GM19324 (cell line): ENCODE results near the gene SLC12A9.
"Not testable (repeated sequence)": the region's sequence is repeated elsewhere in the genome, so short reads cannot be mapped to it uniquely, and the experiment has no call there.

Experiments
- ATAC-seq: cut with Tn5 transposase; IDR thresholded peaks from one replicate; pipeline ENCODE4 v1.9.1; 2021; ENCODE audit warnings: mild to moderate bottlenecking, moderate library complexity; ENCODE audit not compliant: unreplicated experiment, low FRiP score

The SLC12A9 gene

GRCh38 chr7:100893910-100894721 lies 41.6 kb downstream of the SLC12A9 start:
- no peak for ATAC-seq

- ATAC-seq, result no peak
Measured at GRCh38 chr7:100894860-100895700, 42.6 kb downstream of the SLC12A9 start.

DNA sequence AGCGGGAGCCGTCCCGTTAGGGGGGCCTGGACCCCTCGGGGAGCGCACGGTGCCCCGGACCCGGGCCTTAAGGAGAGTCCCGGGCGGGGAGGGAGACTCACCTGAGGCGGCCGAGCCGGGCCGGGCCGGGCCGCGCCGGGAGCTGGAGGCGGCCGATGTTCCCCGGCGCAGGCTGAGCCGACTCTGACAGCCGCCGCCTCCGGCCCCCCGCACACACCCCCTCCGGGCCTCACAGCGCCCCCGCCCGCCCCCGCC lies 43.1 kb downstream of the SLC12A9 start, which contains the start of gene ACHE:
ACHE (minus strand) TSS at position 188 of the 255 bp plus-strand sequence. CDS start 1,656 bp downstream, outside the sequence.
- no peak for ATAC-seq

- no peak for ATAC-seq
Measured at GRCh38 chr7:100895956-100896731, 43.6 kb downstream of the SLC12A9 start.

DNA sequence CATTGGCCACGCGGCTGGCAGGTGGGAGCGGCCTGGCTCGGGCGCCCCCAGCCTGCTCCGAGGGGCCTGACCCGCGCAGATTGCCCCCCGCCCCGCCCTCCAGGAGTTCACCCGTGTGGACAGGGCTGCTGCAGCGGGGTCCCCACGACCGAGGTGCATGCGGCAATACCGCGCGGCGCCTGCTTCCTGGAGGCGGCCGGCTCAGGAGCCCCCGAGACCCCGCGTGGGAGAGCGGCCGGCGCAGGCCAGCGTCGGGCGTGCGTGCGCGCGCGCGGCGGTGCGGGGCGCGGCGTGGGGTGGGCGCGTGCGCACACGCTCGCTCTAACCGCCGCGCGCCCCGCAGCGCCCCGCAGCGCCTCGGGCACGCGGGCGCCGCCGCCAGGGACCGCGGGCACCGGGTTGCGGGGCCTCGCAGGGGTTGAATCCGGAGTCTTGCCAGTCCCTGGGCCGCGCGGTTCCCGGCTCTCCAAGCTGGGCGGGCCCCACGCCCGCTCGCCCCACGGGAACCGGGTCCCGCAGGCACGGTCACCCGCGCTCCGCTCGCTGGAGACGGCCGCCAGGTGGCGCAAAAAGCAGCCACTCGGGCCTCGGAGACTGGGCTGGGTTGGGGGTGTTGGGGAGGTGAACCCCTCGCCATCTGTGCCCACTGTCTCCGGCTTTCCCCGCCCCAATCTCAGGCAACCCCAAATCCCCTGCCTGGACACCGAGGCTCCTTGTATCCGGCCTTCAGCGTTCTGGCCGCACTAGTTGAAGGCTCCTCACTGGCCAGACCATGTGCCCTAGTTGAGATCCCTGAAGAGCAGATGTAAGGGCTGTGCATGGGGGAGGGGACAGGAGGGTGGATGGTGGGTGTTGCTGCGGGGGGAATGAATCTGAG lies 44.5 kb downstream of the SLC12A9 start:
- no peak for ATAC-seq

- no peak for ATAC-seq
Measured at GRCh38 chr7:100897772-100898454, 45.4 kb downstream of the SLC12A9 start.

- no peak for ATAC-seq
Measured at GRCh38 chr7:100899432-100899831, 46.9 kb downstream of the SLC12A9 start.

DNA sequence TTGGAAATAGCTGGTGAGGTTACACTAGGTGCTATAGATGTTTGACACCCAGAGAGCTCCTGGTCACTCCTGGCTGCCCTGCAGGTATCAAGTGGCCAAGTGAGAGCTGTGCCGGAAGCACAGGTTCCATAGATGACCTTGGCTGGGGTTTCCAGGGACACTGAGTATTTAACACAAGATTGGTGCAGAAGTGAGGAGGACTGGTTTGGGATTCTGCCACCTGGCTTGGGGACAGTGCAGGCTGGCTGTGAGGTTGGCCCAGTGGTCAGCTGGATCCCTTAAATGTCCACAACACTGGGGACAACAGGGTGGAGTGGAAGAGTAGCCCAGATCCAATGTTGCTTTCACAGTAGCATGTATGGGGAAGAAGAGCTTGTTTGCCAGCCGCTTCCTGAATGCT lies 48.5 kb downstream of the SLC12A9 start:
- ATAC-seq, result no peak

GRCh38 chr7:100901921-100902332 lies 49.4 kb downstream of the SLC12A9 start:
- no peak for ATAC-seq

DNA sequence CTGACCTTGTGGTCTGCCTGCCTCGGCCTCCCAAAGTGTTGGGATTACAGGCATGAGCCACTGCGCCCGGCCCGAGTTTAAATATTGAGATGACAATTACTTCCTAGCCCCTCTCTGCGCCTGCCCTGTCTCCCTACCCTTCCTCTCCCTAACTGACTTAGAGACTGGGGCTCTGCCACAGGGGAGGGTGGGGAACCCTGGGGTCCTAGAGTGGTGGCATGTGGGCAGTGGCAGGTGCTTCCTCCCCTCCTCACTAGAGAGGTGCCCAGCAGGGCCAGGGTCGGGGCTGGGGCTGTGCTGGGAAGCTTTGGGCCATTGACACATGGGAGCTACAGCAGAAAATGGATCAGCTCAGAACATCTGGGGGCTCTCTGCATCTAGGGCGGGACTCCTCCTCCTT lies 50.1 kb downstream of the SLC12A9 start:
- no peak for ATAC-seq

- no peak for ATAC-seq
Measured at GRCh38 chr7:100908512-100908911, 56.0 kb downstream of the SLC12A9 start.

DNA sequence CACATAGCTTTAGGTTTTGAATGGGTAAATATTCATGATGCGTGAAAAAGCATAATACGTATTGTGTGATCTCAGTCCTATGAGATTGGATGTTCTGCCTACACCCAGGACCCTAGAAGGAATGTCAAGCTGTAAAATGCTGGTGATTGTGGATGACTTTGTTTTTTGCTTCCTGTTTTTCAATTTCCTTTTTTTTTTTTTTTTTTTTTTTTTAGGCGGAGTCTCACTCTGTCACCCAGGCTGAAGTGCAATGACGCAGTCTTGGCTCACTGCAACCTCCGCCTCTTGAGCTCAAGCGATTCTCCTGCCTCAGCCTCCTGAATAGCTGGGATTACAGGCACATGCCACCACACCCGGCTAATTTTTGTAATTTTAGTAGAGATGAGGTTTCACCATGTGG lies 57.9 kb downstream of the SLC12A9 start:
- ATAC-seq, result not testable (repeated sequence)

GRCh38 chr7:100911484-100911883 lies 59.0 kb downstream of the SLC12A9 start:
- ATAC-seq, result no peak

GRCh38 chr7:100914208-100914878 lies 61.8 kb downstream of the SLC12A9 start:
- no peak for ATAC-seq

DNA sequence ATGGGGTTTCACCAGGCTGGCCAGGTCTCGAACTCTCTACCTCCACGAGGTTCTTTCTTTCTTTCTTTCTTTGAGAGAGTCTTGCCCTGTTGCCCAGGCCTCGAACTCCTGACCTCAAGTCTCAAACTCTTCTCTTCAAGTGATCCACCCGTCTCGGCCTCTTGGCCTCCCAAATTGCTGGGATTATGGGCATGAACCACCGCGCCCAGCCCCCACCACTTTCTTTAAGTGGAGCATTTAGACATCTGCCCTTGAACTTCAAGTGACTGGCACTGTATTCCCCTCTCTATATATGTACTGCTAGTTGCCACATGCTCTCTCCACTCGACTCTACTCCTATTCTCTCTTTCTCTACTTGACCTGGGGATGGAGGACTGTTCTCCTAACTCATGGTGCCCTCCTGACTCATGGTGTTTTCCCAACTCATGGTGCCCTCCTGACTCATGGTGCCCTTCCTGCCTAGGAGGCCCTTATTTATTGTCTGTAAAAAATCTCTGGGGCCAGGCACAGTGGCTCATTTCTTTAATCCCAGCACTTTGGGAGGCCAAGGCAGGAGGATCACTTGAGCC lies 62.5 kb downstream of the SLC12A9 start:
- no peak for ATAC-seq
